Subcutaneous abdominal adipose tissue (tissue), 5 donors: ENCODE results near the gene C2orf49.

ENCODE experiments used
- H3K27ac ChIP-seq: one replicate; pipeline ENCODE4 v1.7.0; 2013; ENCODE audit warnings: low read depth, mild to moderate bottlenecking, inconsistent platforms, low read length, moderate library complexity
- H3K27me3 ChIP-seq, 5 donors: one replicate each; pipeline ENCODE4 v1.7.0; 2013; ENCODE audit warnings: low read length in 5 of 5, inconsistent platforms in 1 of 5; ENCODE audit not compliant: control insufficient read depth in 5 of 5, insufficient read depth in 4 of 5
- H3K36me3 ChIP-seq, 5 donors: one replicate each; pipeline ENCODE4 v1.7.0; 2013; ENCODE audit warnings: low read length in 5 of 5; ENCODE audit not compliant: control insufficient read depth in 5 of 5, insufficient read depth in 5 of 5
- H3K4me1 ChIP-seq, 5 donors: one replicate each; pipeline ENCODE4 v1.7.0; 2013; ENCODE audit warnings: low read length in 5 of 5, mild to moderate bottlenecking in 3 of 5, moderate library complexity in 1 of 5; ENCODE audit not compliant: control insufficient read depth in 5 of 5, insufficient read depth in 5 of 5
- H3K4me3 ChIP-seq, 5 donors: one replicate each; pipeline ENCODE4 v1.7.0; 2013; ENCODE audit warnings: low read length in 5 of 5, low read depth in 1 of 5
- H3K9ac ChIP-seq, 5 donors: one replicate each; pipeline ENCODE4 v1.7.0; 2013; ENCODE audit warnings: low read length in 5 of 5, mild to moderate bottlenecking in 4 of 5, moderate library complexity in 3 of 5
- H3K9me3 ChIP-seq, 5 donors: one replicate each; pipeline ENCODE4 v1.7.0; 2013; ENCODE audit warnings: low read length in 5 of 5; ENCODE audit not compliant: control insufficient read depth in 5 of 5
- donor health status: healthy.
- donor health status: healthy.
- donor health status: healthy.
- donor health status: healthy.
- donor health status: healthy.

The C2orf49 gene

DNA sequence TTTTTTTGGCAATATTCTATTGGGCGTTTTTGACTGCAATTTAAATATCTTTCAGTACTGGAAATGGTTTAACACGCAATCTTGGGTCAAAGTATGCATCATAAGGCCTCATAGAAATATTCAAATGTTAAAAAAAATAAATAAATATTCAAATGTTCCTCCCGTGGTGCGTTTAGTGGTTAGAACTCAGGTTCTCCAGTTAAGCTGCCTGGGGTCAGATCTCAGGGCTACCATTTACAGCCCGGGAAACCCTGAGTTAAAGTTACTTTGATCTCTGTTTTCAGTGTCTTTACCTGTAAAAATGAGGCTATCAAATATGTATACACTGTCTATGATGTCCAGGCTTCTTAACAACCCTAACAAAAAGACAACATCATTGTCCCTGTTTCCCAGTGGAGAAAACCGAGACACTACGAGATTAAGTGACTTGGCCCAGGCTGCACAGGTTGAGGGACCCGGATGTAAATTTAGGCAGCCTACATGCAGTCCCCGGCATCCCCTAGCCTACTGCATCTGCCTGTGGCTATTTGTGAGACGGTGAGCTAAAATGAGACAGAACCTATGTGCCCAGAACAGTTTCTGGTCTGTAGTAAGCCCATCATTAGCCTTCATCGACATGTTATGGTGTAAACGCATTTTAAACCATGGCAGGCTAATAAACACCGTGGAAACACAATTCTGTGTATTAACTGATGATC is 59.8 kb downstream of the C2orf49 start:
- Histone ChIP-seq H3K4me1 (peaks cover 0 to 26% (median 18%) of the 10 kb centered on the region in 5 donors), H3K4me3 (peak overlapping the region in 3 of 5 donors; percentile 34 to 73 (median 36)), H3K36me3 (no peaks in the 10 kb centered on the region), H3K27ac (no peak overlapping the region), H3K9me3 (no peaks in the 10 kb centered on the region), H3K9ac (no peak overlapping the region), H3K27me3 (peaks cover 13 to 23% (median 13%) of the 10 kb centered on the region in 5 donors)

- Histone ChIP-seq H3K27me3 (peaks cover 13 to 23% (median 13%) of the 10 kb centered on the region in 5 donors), H3K27ac (no peak overlapping the region), H3K9me3 (no peaks in the 10 kb centered on the region), H3K4me1 (peaks cover 0 to 27% (median 18%) of the 10 kb centered on the region in 5 donors), H3K4me3 (peak overlapping the region in 3 of 5 donors; percentile 72 to 76 (median 73)), H3K36me3 (no peaks in the 10 kb centered on the region), H3K9ac (peak overlapping the region in 2 of 5 donors; percentile 69 to 73)
These were observed 60.6 kb downstream of the C2orf49 start for GRCh38 chr2:105397953-105398335.

- Histone ChIP-seq H3K9ac (peak within 1 kb of the TSS in 3 of 5 donors; percentile 69 to 73 (median 73)), H3K27me3 (peaks cover 13 to 23% (median 13%) of the 10 kb centered on the region in 5 donors), H3K4me1 (peaks cover 0 to 27% (median 17%) of the 10 kb centered on the region in 5 donors), H3K27ac (no peak within 1 kb of the TSS), H3K36me3 (no peaks in the 10 kb centered on the region), H3K9me3 (no peaks in the 10 kb centered on the region), H3K4me3 (peak within 1 kb of the TSS; percentile 48 to 76 (median 72))
These were observed 61.2 kb downstream of the C2orf49 start, which contains the start of gene FHL2 for GRCh38 chr2:105398336-105399206. FHL2 (minus strand) TSS chr2:105399051; CDS start chr2:105386516, 12,535 bp downstream.
